H1 (cell line): Measurements from ENCODE around the gene CBFA2T2. TPM values are rescaled to one million over a fixed set of nuclear protein-coding genes. Genes with fewer than 3 reads are reported as not detected.

ENCODE experiments used
- CTCF ChIA-PET: fragments of 300-600 bp; sonication (Branson Sonifier 250); formaldehyde crosslinking; loops from one replicate; lab custom pipeline; 2021; ENCODE audit not compliant: partially characterized antibody; lab: Charles Lee
- POLR2A ChIA-PET: fragments of 300-600 bp; sonication (Branson Sonifier 250); formaldehyde crosslinking; loops from one replicate; lab custom pipeline; 2021; ENCODE audit warnings: inconsistent platforms; ENCODE audit not compliant: partially characterized antibody; lab: Charles Lee
- DNase-seq, 2 experiments: peaks; one replicate each; pipeline versions ENCODE4 v3.0.0 to v3.0.0-alpha.2; 2010 to 2022; ENCODE audit warnings: low spot score in 2 of 2, low read depth in 1 of 2, mixed read lengths in 1 of 2
- FAIRE-seq: peaks from 2 replicates; lab custom pipeline; 2011; peaks lifted over from hg19 to GRCh38; lab: Jason Lieb, UNC
- H2AFZ ChIP-seq: 2 replicates; pipeline ENCODE4 v1.8.1; 2012; ENCODE audit warnings: low read length, inconsistent platforms
- H2AK5ac ChIP-seq: 2 replicates; pipeline ENCODE4 v1.6.1; 2013; ENCODE audit warnings: low read depth, low read length
- H2BK120ac ChIP-seq: replicated peaks from 2 replicates; pipeline ENCODE3; 2013; ENCODE audit warnings: low read depth, low read length, inconsistent platforms
- H2BK12ac ChIP-seq: 2 replicates; pipeline ENCODE4 v1.6.1; 2013; ENCODE audit warnings: low read depth, low read length
- H2BK15ac ChIP-seq: 2 replicates; pipeline ENCODE4 v1.6.1; 2013; ENCODE audit warnings: low read length
- H2BK20ac ChIP-seq: 2 replicates; pipeline ENCODE4 v1.6.1; 2013; ENCODE audit warnings: low read length
- H2BK5ac ChIP-seq: 2 replicates; pipeline ENCODE4 v1.6.1; 2013; ENCODE audit warnings: low read depth, low read length
- H3K14ac ChIP-seq: 2 replicates; pipeline ENCODE4 v1.6.1; 2013; ENCODE audit warnings: inconsistent platforms; ENCODE audit not compliant: insufficient read length
- H3K18ac ChIP-seq: 2 replicates; pipeline ENCODE4 v1.6.1; 2013; ENCODE audit warnings: low read length; ENCODE audit errors: extremely low read depth
- H3K23ac ChIP-seq: 2 replicates; pipeline ENCODE4 v1.6.1; 2013; ENCODE audit warnings: inconsistent platforms; ENCODE audit not compliant: insufficient read length
- H3K23me2 ChIP-seq: 2 replicates; pipeline ENCODE4 v1.6.1; 2013; ENCODE audit warnings: low read depth, low read length
- H3K27ac ChIP-seq: 2 replicates; pipeline ENCODE4 v1.6.1; 2011; ENCODE audit warnings: low read depth, low read length, inconsistent platforms
- H3K27me3 ChIP-seq, 4 experiments: replicated peaks in 1 of 4; 1 replicate in 1 of 4; 2 replicates in 3 of 4; pipeline versions ENCODE4 v1.6.1 to v1.8.1; 2011 to 2013; ENCODE audit warnings: low read length in 3 of 4, mild to moderate bottlenecking in 3 of 4, inconsistent platforms in 2 of 4, mixed read lengths in 2 of 4, moderate library complexity in 1 of 4; ENCODE audit not compliant: control insufficient read depth in 3 of 4, insufficient read depth in 3 of 4; ENCODE audit errors: extremely low read depth in 1 of 4
- H3K36me3 ChIP-seq, 4 experiments: 2 replicates each; pipeline versions ENCODE4 v1.6.1 to v1.8.1; 2011 to 2013; ENCODE audit warnings: mild to moderate bottlenecking in 4 of 4, low read length in 3 of 4, moderate library complexity in 2 of 4, control low read depth in 1 of 4, inconsistent platforms in 1 of 4; ENCODE audit not compliant: insufficient read depth in 4 of 4, control insufficient read depth in 2 of 4
- H3K4ac ChIP-seq: replicated peaks from 2 replicates; pipeline ENCODE3; 2013; ENCODE audit warnings: low read length, low read depth, mixed read lengths, inconsistent platforms; ENCODE audit not compliant: insufficient read length
- H3K4me1 ChIP-seq, 4 experiments: replicated peaks in 1 of 4; 1 replicate in 1 of 4; 2 replicates in 3 of 4; pipeline versions ENCODE4 v1.6.1 to v1.8.1; 2011 to 2013; ENCODE audit warnings: low read length in 3 of 4, inconsistent platforms in 2 of 4, mixed read lengths in 1 of 4; ENCODE audit not compliant: insufficient read depth in 4 of 4, control insufficient read depth in 3 of 4
- H3K4me2 ChIP-seq, 2 experiments: 2 replicates each; pipeline versions ENCODE4 v1.6.1 to v1.8.1; 2011 to 2013; ENCODE audit warnings: low read depth in 2 of 2, low read length in 2 of 2, control low read depth in 1 of 2, inconsistent platforms in 1 of 2, mild to moderate bottlenecking in 1 of 2; ENCODE audit not compliant: insufficient read depth in 1 of 2
- H3K4me3 ChIP-seq, 4 experiments: fragments of 200-600, 300-600 bp in 1 of 4; sonication (generic), shearing (Covaris generic), sonication (Bioruptor Twin) in 1 of 4; 2 replicates each; pipeline versions ENCODE4 v1.5.1 to v1.8.1; 2011 to 2016; ENCODE audit warnings: low read length in 4 of 4, low read depth in 3 of 4, control low read depth in 2 of 4, inconsistent platforms in 2 of 4, mild to moderate bottlenecking in 2 of 4, mixed read lengths in 1 of 4, moderate library complexity in 1 of 4; ENCODE audit not compliant: insufficient read depth in 2 of 4; ENCODE audit errors: extremely low read depth in 1 of 4
- H3K56ac ChIP-seq: replicated peaks from 2 replicates; pipeline ENCODE3; 2013; ENCODE audit warnings: low read depth, mild to moderate bottlenecking, mixed read lengths, low read length, inconsistent platforms; ENCODE audit not compliant: insufficient read length
- H3K79me1 ChIP-seq: 2 replicates; pipeline ENCODE4 v1.6.1; 2013; ENCODE audit warnings: low read depth, low read length, control low read depth
- H3K79me2 ChIP-seq, 2 experiments: 2 replicates each; pipeline versions ENCODE4 v1.6.1 to v1.8.1; 2012 to 2013; ENCODE audit warnings: low read length in 2 of 2, mild to moderate bottlenecking in 2 of 2, inconsistent platforms in 1 of 2; ENCODE audit not compliant: insufficient read depth in 2 of 2, control insufficient read depth in 1 of 2
- H3K9ac ChIP-seq, 4 experiments: replicated peaks in 1 of 4; 1 replicate in 1 of 4; 2 replicates in 3 of 4; pipeline versions ENCODE4 v1.6.1 to v1.8.1; 2011 to 2013; ENCODE audit warnings: low read depth in 3 of 4, low read length in 3 of 4, control low read depth in 2 of 4, mild to moderate bottlenecking in 2 of 4, moderate library complexity in 2 of 4, inconsistent platforms in 1 of 4; ENCODE audit errors: extremely low read depth in 1 of 4
- H3K9me3 ChIP-seq, 2 experiments: 2 replicates each; pipeline versions ENCODE4 v1.6.1 to v1.8.1; 2012 to 2013; ENCODE audit warnings: mild to moderate bottlenecking in 2 of 2, moderate library complexity in 2 of 2, control low read depth in 1 of 2, inconsistent platforms in 1 of 2, low read depth in 1 of 2, low read length in 1 of 2, mixed read lengths in 1 of 2; ENCODE audit not compliant: insufficient read depth in 2 of 2
- H4K20me1 ChIP-seq, 2 experiments: replicated peaks in 1 of 2; 2 replicates each; pipeline versions ENCODE3 to v1.8.1; 2011 to 2013; ENCODE audit warnings: inconsistent platforms in 2 of 2, low read length in 2 of 2, mild to moderate bottlenecking in 1 of 2; ENCODE audit not compliant: insufficient read depth in 2 of 2, control insufficient read depth in 1 of 2
- H4K5ac ChIP-seq: 2 replicates; pipeline ENCODE4 v1.6.1; 2013; ENCODE audit warnings: low read length, low read depth, mixed read lengths, inconsistent platforms; ENCODE audit not compliant: insufficient read length
- H4K8ac ChIP-seq: 2 replicates; pipeline ENCODE4 v1.8.0; 2013; ENCODE audit warnings: mild to moderate bottlenecking, moderate library complexity, low read length, inconsistent platforms; ENCODE audit not compliant: insufficient read depth; ENCODE audit errors: extremely low read depth
- H4K91ac ChIP-seq: replicated peaks from 2 replicates; pipeline ENCODE3; 2013; ENCODE audit warnings: low read length, mixed read lengths, inconsistent platforms; ENCODE audit not compliant: insufficient read length
- EP300 ChIP-seq, 2 experiments: IDR thresholded peaks; 1 replicate in 1 of 2; 2 replicates in 1 of 2; pipeline ENCODE4 v1.6.1; 2011 to 2012; ENCODE audit warnings: low read depth in 2 of 2, low read length in 2 of 2, mild to moderate bottlenecking in 2 of 2, borderline replicate concordance in 1 of 2, inconsistent platforms in 1 of 2, moderate library complexity in 1 of 2
- SP1 ChIP-seq: IDR thresholded peaks from 2 replicates; pipeline ENCODE4 v1.6.1; 2011; ENCODE audit warnings: low read depth, low read length
- WGBS, 2 experiments: shearing (Covaris generic) in 1 of 2; methylation state at CpG; one replicate each; pipeline versions ENCODE4 v1.1.6 to v1.1.7; 2013 to 2015; ENCODE audit warnings: low lambda C conversion rate in 2 of 2, mixed read lengths in 2 of 2, inconsistent platforms in 1 of 2, low coverage in 1 of 2, missing lambda C conversion rate in 1 of 2; ENCODE audit not compliant: insufficient replicate concordance in 2 of 2, insufficient coverage in 1 of 2, insufficient read length in 1 of 2; ENCODE audit errors: extremely low coverage in 1 of 2, missing lambda C conversion rate in 1 of 2; 5-methylcytosine and 5-hydroxymethylcytosine counted together
- polyA plus RNA-seq, 7 experiments: library from polyadenylated mRNA; depleted of rRNA in 3 of 7; stranded (reverse) in 5 of 7; unstranded in 2 of 7; fragments of >200 nt in 5 of 7; fragments of 200-250 nt in 2 of 7; gene quantifications; 1 replicate in 5 of 7; 2 replicates in 1 of 7; 4 replicates in 1 of 7; pipeline versions ENCODE4 v1.2.1 to v1.2.3, GENCODE V29; 2011 to 2013; ENCODE audit warnings: missing spikeins in 2 of 7, mixed read lengths in 2 of 7
- total RNA-seq: library from RNA; stranded (reverse); fragmentation: NEBNext Ultra II Directional; extraction: Animal tissue kit (Norgen Biotek cat#: 25700); gene quantifications from 2 replicates; pipeline ENCODE4 v1.2.1, GENCODE V29; 2021

Gene CBFA2T2
- total and polyA plus RNA-seq, 2 of the 8 experiments (the other 6 are each of a cell fraction or from before 2014, with no cell fraction given) = 11.6 to 12.9 TPM

DNA sequence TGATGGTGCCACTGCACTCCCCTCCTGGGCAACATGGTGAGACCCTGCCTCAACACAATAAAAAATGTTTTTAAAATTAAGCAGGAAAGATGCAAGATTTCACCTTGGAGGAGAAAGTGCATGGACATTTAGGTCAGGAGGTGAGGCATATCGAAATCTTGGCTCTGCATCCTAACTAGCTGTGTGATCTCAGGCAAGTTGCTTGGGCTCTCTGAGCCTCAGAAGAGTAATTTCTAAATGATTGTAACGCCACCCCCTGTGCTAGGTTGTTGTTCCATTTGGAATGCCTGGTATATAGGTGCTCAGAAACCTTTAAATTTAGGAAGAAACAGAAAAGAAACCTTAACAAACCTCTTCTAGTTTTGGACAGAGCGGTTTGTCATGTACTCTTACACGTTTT lies 136.3 kb downstream of the CBFA2T2 start:
- no peak overlapping the region for H3K4ac ChIP-seq
- TF ChIP-seq SP1 (no peak), EP300 (IDR thresholded peaks at IDR 0.05; ENCODE audit: borderline replicate concordance in 1 of 2, low read depth in 2 of 2, low read length in 2 of 2) (no peak)
- H2BK20ac ChIP-seq = no peak overlapping the region
- no peak overlapping the region for H2BK5ac ChIP-seq
- H3K27me3 ChIP-seq = no peaks in the 10 kb centered on the region
- no peak overlapping the region for H4K5ac ChIP-seq
- H3K4me2 ChIP-seq = no peak overlapping the region
- CTCF ChIA-PET = interaction anchor here (0.8 to 0.9 kb wide), 2 partner anchors 9 to 169 kb away, joined by 3 read pairs; no protein-coding TSS in a partner anchor
- no peaks in the 10 kb centered on the region for H3K4me1 ChIP-seq
- no peak overlapping the region for H2BK120ac ChIP-seq
- H3K9ac ChIP-seq = no peak overlapping the region
- no peak overlapping the region for H3K27ac ChIP-seq
- H3K9me3 ChIP-seq = no peaks in the 10 kb centered on the region
- H2BK15ac ChIP-seq = no peak overlapping the region
- H3K14ac ChIP-seq = no peak overlapping the region
- no peak overlapping the region for H3K4me3 ChIP-seq
- DNase-seq (no peak), FAIRE-seq (no peak)
- H4K20me1 ChIP-seq = peaks cover 0 to 2% of the 10 kb centered on the region in 2 experiments
- no peak overlapping the region for H2AFZ ChIP-seq
- H2BK12ac ChIP-seq = no peak overlapping the region
- H3K56ac ChIP-seq = no peak overlapping the region
- H4K8ac ChIP-seq = no peak overlapping the region
- no peak overlapping the region for H4K91ac ChIP-seq
- no peaks in the 10 kb centered on the region for H3K79me2 ChIP-seq
- no peaks in the 10 kb centered on the region for H3K79me1 ChIP-seq
- H3K23ac ChIP-seq = no peak overlapping the region
- H3K36me3 ChIP-seq = peaks cover 3 to 17% (median 6%) of the 10 kb centered on the region in 4 experiments; a peak in 6 of 8 replicates
- H2AK5ac ChIP-seq = no peak overlapping the region
- H3K23me2 ChIP-seq = no peaks in the 10 kb centered on the region
- POLR2A ChIA-PET = no interaction called here
- WGBS, 2 experiments = 89% methylated on average over 4 of the region's 4 CpGs; no CpG with 5 or more reads in 1 of the 2 experiments
- H3K18ac ChIP-seq = no peak overlapping the region
